ENCODE results near the gene NUDT21.

NUDT21 gene

GRCh38 chr16:56451753-56452689 lies 889 bp upstream of the NUDT21 start:
- H3K27ac ChIP-seq (replicated peaks), result peak overlapping the region; percentile 90
- DNase-seq (ENCODE audit: low read depth in 1 of 2, low spot score in 1 of 2), result peak; percentile 31 to 42
- H3K27me3 ChIP-seq (ENCODE audit: insufficient read depth, poor library complexity, severe bottlenecking), result no peaks in the 10 kb centered on the region
- TF ChIP-seq, protein P1, sequence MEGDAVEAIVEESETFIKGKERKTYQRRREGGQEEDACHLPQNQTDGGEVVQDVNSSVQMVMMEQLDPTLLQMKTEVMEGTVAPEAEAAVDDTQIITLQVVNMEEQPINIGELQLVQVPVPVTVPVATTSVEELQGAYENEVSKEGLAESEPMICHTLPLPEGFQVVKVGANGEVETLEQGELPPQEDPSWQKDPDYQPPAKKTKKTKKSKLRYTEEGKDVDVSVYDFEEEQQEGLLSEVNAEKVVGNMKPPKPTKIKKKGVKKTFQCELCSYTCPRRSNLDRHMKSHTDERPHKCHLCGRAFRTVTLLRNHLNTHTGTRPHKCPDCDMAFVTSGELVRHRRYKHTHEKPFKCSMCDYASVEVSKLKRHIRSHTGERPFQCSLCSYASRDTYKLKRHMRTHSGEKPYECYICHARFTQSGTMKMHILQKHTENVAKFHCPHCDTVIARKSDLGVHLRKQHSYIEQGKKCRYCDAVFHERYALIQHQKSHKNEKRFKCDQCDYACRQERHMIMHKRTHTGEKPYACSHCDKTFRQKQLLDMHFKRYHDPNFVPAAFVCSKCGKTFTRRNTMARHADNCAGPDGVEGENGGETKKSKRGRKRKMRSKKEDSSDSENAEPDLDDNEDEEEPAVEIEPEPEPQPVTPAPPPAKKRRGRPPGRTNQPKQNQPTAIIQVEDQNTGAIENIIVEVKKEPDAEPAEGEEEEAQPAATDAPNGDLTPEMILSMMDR (IDR thresholded peaks at IDR 0.05; ENCODE audit: insufficient read depth, low read length), result no peak
- no peak for TF ChIP-seq POLR2AphosphoS5 (IDR thresholded peaks at IDR 0.05; ENCODE audit: low read depth)
- no peak for TF ChIP-seq SPI1 (IDR thresholded peaks at IDR 0.05; ENCODE audit: borderline replicate concordance, low read depth)
- no peak for TF ChIP-seq REST (IDR thresholded peaks at IDR 0.05; ENCODE audit: insufficient replicate concordance, low read depth)
- TF ChIP-seq GABPA (IDR thresholded peaks at IDR 0.05; ENCODE audit: low read depth), result no peak
- H3K4me3 ChIP-seq (replicated peaks; ENCODE audit: insufficient read depth, low read length), result peak overlapping the region; percentile 94

DNA sequence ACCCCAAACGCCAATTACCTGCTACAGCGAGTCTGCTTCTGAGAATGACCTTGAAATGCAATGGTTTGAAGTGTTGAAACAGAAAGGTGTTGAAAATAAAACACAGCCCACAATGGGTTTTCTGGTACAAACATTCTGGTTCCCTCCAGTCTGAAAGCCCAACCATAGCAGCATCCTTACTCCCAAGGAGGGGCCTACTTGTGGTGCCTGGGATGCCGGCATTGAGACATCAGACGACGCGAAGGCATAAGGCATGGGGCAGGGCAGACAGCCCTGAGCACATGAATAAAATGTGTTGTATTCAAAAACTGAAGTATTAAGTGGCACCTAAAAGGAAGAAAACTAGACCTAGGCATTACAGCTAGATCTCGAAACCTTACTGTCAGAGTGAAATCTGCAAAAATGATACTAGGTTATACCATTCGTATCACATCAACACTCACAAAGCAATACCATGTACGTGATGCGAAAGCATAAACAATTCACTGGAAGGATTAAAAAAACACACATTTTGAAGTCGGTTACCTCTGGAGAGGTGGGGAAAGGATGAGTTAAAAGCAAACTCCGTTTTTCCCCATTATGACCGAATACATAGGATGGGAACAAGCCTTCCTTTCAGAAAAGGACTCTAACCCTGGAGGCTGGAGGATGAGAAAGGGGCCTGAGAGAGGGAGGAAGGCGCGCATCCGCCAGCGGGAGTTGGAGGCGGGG lies 702 bp downstream of the NUDT21 start:
- TF ChIP-seq POLR2AphosphoS5 (IDR thresholded peaks at IDR 0.05; ENCODE audit: low read depth), result no peak
- H3K27me3 ChIP-seq (ENCODE audit: insufficient read depth, poor library complexity, severe bottlenecking), result no peaks in the 10 kb centered on the region
- peak overlapping the region; percentile 90 for H3K27ac ChIP-seq (replicated peaks)
- peak overlapping the region; percentile 94 for H3K4me3 ChIP-seq (replicated peaks; ENCODE audit: insufficient read depth, low read length)
- peak; percentile 13 to 18 for DNase-seq (ENCODE audit: low read depth in 1 of 2, low spot score in 1 of 2)

DNA sequence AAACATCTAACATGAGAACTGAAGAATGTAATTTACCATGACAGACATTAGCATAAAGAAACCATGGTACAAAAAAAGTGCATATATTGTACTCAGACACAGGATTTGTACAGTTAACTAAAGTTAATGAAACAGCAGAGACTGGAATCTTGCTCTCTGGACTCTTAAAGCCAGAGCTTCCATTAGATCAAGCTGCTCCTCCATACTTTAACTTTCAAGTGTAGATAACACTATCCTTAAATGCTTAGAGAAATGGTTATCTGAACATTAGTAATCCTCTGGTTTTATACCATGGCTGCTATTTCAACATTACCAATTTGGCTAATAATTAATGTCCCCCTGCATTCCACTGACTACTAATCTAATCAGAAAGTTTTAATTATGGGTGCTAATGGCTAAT lies 3.1 kb downstream of the NUDT21 start:
- no peak overlapping the region for H3K27ac ChIP-seq (replicated peaks)
- DNase-seq (ENCODE audit: low read depth in 1 of 2, low spot score in 1 of 2), result no peak

More for the DNA sequence above, 3.1 kb downstream of the NUDT21 start:
- no peaks in the 10 kb centered on the region for H3K27me3 ChIP-seq (ENCODE audit: insufficient read depth, poor library complexity, severe bottlenecking)
- H3K4me3 ChIP-seq (replicated peaks; ENCODE audit: insufficient read depth, low read length), result no peak overlapping the region
- no peak for TF ChIP-seq POLR2AphosphoS5 (IDR thresholded peaks at IDR 0.05; ENCODE audit: low read depth)
- TF ChIP-seq GABPA (IDR thresholded peaks at IDR 0.05; ENCODE audit: low read depth), result no peak
- TF ChIP-seq REST (IDR thresholded peaks at IDR 0.05; ENCODE audit: insufficient replicate concordance, low read depth), result no peak
- no peak for TF ChIP-seq SPI1 (IDR thresholded peaks at IDR 0.05; ENCODE audit: borderline replicate concordance, low read depth)
- TF ChIP-seq, protein P1 (IDR thresholded peaks at IDR 0.05; ENCODE audit: insufficient read depth, low read length), result no peak

All from HL-60 (cell line).